Measurements from ENCODE around the gene SLX4IP.

Gene SLX4IP

GRCh38 chr20:10649080-10649796 is 214.1 kb downstream of the SLX4IP start:
- TF ChIP-seq RAD21 (IDR thresholded peaks at IDR 0.05; ENCODE audit: low read depth) = no peak
- TF ChIP-seq TEAD4 (IDR thresholded peaks at IDR 0.05) = no peak
- TF ChIP-seq REST (IDR thresholded peaks at IDR 0.05; ENCODE audit: low read depth) = no peak
- no peak for TF ChIP-seq EGR1 (IDR thresholded peaks at IDR 0.05)
- TF ChIP-seq NFIC (IDR thresholded peaks at IDR 0.05) = no peak

DNA sequence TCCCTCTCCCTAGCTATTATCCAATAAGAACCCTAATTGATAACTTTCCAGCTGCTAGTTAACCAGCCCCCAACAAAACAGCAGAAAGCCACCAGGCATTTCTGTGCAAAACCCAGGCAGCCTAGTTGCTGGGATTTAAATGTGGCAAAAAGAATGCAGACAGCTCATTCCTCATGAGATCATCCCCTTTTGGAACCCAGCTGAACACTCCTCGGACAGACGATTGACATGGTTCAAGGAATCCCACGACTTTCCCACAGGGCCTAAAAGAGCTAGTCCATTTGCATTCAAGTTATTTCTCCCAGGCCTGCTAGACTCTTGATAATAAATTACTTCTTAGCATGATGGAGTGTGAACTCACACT is 214.7 kb downstream of the SLX4IP start:
- TF ChIP-seq, protein P1, sequence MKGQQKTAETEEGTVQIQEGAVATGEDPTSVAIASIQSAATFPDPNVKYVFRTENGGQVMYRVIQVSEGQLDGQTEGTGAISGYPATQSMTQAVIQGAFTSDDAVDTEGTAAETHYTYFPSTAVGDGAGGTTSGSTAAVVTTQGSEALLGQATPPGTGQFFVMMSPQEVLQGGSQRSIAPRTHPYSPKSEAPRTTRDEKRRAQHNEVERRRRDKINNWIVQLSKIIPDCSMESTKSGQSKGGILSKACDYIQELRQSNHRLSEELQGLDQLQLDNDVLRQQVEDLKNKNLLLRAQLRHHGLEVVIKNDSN (IDR thresholded peaks at IDR 0.05) = no peak
- TF ChIP-seq RAD21 (IDR thresholded peaks at IDR 0.05; ENCODE audit: low read depth) (no peak), YY1 (IDR thresholded peaks at IDR 0.05; ENCODE audit: low read depth) (no peak), CREB1 (IDR thresholded peaks at IDR 0.05; ENCODE audit: low read depth) (no peak)

- TF ChIP-seq EGR1 (IDR thresholded peaks at IDR 0.05) (no peak), CREB1 (IDR thresholded peaks at IDR 0.05; ENCODE audit: low read depth) (no peak)
Measured at GRCh38 chr20:10651227-10651990, 216.3 kb downstream of the SLX4IP start.

DNA sequence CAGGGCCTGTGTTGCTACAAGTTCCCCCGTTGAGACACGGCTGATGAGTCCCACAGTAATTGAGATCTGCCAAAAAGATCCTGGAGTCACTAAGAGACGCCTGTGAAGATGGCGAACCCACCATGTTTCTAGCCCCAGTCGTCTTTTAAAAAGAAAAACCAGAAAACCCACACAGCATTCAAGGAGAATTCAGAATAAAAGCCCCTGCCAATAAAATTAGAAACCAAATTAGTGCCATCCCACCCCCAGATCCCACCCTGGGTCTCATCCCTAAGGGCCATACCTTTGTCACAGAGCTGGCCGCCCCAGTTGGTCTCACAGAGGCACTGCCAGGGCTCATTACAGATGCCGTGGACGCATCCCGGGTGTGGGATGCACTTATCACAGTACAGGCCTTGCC is 217.1 kb downstream of the SLX4IP start:
- TF ChIP-seq ZBTB7A (IDR thresholded peaks at IDR 0.05; ENCODE audit: low read depth) (no peak), TAF1 (IDR thresholded peaks at IDR 0.05; ENCODE audit: low read depth) (no peak), TCF12 (IDR thresholded peaks at IDR 0.05; ENCODE audit: low read depth) (no peak), EP300 (IDR thresholded peaks at IDR 0.05; ENCODE audit: borderline replicate concordance) (no peak)
- TF ChIP-seq, protein P2, sequence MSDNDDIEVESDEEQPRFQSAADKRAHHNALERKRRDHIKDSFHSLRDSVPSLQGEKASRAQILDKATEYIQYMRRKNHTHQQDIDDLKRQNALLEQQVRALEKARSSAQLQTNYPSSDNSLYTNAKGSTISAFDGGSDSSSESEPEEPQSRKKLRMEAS (IDR thresholded peaks at IDR 0.05) = no peak

DNA sequence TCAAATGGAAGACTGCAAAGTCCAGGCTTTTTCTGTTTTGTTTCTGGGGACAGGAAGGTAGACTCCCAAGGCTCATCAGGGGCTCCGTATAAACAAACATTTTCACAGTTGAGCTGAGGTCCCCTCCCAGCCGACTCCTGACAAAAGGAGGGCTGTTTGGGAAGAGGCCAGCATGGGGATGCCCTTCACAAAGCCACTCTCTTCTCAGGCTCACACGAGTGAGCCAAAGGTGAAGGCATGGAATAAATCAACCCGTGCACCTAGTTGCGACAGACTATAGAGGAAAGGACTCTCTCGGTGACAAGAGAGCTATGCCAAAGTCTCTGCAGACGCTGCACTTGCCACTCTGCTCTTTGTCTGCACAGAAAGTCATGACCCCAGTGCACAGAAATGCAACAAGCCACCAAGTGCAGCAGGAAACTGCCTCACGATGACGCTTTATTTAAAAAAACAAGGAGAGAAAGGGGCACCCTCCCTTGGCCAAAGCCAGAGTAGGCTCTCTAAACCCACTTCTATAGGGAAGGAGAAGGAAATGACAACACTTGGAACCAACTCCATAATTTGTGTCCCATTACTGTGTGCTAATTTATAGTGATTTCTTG is 217.7 kb downstream of the SLX4IP start:
- TF ChIP-seq EGR1 (IDR thresholded peaks at IDR 0.05) (no peak), EP300 (IDR thresholded peaks at IDR 0.05; ENCODE audit: borderline replicate concordance) (no peak), REST (IDR thresholded peaks at IDR 0.05; ENCODE audit: low read depth) (no peak), TCF12 (IDR thresholded peaks at IDR 0.05; ENCODE audit: low read depth) (no peak), FOXM1 (IDR thresholded peaks at IDR 0.05; ENCODE audit: borderline replicate concordance, low read depth) (no peak), RAD21 (IDR thresholded peaks at IDR 0.05; ENCODE audit: low read depth) (no peak), CEBPB (IDR thresholded peaks at IDR 0.05) (no peak), CREB1 (IDR thresholded peaks at IDR 0.05; ENCODE audit: low read depth) (no peak), ZBTB7A (IDR thresholded peaks at IDR 0.05; ENCODE audit: low read depth) (no peak), TAF1 (IDR thresholded peaks at IDR 0.05; ENCODE audit: low read depth) (no peak), YY1 (IDR thresholded peaks at IDR 0.05; ENCODE audit: low read depth) (no peak), NFIC (IDR thresholded peaks at IDR 0.05) (no peak), TEAD4 (IDR thresholded peaks at IDR 0.05) (no peak)
- TF ChIP-seq, protein P1 (IDR thresholded peaks at IDR 0.05) = no peak
- TF ChIP-seq, protein P2 (IDR thresholded peaks at IDR 0.05) = no peak

DNA sequence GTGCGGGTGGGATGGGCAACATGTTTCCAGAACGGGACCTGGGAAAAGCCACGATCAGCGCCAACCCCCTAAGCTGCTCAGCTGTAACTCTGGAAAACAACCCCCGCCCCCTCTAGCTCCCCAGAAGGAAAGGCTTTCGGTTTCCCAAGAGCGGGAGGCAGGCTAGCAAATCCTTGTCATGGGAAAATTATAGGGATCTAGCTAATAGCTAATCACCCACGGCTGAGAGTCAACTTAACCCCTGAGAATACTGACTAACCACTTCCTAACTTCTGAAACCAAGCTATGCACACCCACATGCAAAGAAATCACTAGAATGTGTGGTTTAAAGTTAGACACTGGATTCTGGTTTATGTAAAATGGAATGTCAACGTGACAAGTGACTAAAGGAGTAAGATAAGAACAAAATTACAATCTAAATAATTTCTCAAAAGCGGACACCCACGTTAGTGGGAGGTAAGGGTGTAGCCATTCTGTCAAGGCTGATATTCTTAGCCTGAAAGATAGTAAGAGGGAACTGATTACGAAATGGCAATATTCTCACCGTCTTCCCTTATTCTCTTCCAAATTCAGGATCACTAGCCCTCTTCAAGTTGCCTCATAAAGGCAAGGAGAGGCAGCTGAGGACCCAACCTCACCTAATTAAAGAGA is 218.6 kb downstream of the SLX4IP start:
- TF ChIP-seq EP300 (IDR thresholded peaks at IDR 0.05; ENCODE audit: borderline replicate concordance) = no peak
- no peak for TF ChIP-seq RAD21 (IDR thresholded peaks at IDR 0.05; ENCODE audit: low read depth)
- TF ChIP-seq ZBTB7A (IDR thresholded peaks at IDR 0.05; ENCODE audit: low read depth) = no peak
- TF ChIP-seq EGR1 (IDR thresholded peaks at IDR 0.05) = no peak
- TF ChIP-seq REST (IDR thresholded peaks at IDR 0.05; ENCODE audit: low read depth) = no peak
